NCI-H2081 (cell line): Measurements from ENCODE around the gene AJUBA.

Source experiments
- DNase-seq, 2 experiments: peaks; one replicate each; lab custom pipeline; 2025; lab: John Stamatoyannopoulos, UW

AJUBA gene

DNA sequence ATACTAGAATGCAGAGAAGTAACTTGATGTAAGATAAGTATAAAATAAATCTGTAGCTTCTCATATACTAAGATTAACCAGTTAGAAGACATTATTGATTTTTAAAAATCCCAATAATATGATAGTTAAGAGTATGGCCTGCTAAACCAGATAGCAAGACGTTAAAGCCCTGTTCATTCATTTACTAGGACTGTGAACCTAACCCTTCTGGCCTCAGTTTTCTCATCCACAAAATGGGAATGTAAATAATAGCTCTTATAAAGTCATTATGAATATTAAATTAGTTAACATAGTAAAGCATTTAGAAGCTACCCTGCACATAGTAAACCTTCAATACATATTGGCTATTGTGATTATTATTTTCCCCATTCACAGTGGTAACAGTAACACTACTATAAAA lies 47.2 kb downstream of the AJUBA start:
- DNase-seq, result no peak

DNA sequence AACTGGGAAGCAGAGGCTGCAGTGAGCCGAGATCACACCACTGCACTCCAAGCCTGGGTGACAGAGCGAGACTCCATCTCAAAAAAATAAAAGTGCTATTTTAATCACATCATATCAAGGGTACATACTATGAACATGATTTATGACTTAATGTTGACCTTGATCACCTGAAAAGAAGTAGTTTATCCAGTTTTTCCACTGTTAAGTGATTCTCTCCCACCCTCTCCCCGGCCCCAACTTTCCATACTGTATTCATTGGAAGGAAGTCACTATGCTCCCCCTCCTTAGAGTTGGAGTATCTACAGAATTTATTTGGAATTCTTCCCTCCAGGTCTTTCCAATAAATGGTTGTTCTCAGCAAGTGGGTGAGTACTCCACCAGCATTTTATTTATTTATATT lies 50.2 kb downstream of the AJUBA start:
- no peak for DNase-seq

DNA sequence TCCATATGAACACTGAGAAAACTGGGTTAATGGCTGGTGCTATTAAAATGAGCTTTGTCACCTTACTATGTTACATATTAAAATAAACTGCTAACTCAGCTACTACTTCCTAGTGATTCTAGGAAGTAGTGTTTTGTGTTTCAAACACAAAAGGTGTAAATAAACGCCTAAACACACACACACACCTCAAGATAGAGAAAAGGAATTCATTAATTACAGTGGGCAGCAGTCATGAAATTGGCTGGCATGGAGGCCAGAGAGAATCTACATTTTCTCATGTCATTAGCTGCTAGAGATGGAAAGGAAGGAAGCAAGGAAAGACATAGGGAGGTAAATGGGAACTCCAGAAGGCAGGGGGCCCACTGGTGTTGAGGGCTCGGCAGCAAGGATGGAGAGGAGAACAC lies 52.4 kb downstream of the AJUBA start:
- DNase-seq, result no peak

DNA sequence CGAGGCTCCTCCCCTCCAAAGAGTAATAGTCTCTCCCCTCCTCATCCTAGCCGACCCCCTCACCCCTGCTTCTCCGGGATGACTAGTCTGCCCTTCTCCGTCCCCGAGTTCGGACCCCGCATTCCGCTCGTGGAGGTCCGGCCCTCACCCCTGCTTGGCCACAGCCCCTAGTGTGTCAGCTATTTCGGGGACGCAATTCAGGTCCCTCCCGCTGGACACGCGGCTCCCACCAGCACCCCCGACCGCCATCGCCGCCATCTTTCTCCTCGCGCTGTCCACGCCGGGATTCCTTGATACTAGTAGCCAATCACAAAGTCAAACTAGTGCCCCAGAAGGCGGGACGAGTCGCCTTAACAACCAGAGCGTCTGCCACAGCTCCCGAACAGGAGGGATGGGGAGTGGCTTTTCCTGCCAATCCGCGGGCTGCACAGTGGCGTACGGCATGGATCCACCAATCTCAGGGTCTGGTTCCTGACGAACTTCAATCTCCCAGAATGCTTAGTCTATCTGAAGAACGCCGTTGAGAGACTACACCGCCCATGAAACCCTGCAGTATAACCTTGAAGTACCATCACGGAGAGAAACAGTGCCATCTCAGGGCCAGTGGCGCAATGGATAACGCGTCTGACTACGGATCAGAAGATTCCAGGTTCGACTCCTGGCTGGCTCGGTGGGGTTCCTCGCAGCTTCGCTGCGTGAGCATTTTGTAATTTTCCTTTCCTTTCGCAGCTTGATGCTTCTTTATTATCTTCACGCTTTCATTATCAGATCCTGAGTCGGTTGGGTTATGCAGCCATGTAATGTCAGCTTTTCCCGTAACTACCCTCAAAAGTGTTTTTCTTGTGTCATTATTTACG lies 53.0 kb downstream of the AJUBA start, which contains the start of gene PRMT5:
PRMT5 (minus strand) TSS at position 273 of the 857 bp plus-strand sequence; CDS start at position 258, 15 bp downstream.
- DNase-seq, result peak; percentile 98 to 99

DNA sequence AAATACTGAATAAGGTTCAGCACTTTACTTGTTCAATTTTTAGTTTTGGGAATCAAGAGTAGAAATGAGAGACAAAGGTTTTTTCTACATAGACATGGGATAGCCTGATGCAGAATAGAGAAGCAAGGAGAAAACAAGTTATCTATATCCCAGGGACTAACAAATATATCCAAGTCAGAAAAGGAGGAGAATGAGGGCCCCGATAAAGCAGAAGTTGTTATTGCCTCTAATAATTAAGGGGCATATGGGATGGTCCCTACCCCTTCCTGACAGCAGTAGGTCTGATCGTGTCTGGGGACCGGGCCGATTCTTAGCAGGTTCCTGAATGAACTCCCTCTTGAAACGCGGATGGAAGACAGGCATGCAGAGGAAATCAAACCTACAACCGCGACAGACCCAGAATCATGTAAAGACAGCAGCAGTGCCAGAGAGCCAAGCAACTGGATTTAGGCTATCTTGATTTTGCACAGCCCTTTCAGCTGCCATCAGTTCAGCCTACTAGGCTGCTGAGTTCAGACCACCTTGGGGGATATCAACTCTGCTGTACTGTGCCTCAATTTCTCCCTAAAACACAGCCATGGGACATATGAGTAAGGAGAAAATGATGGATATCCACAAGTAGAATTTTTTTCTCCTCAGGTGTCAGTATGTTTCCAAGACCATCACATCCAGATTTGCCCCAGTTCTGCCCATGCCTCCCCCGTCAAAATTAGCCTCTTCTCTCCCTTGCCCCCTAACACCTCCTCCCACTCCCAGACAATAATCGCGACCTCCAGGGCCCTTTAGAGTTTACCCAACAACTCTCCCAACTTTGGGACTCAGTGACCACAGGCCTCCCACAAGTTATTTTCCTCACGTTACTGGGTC lies 53.9 kb downstream of the AJUBA start:
- DNase-seq, result no peak

DNA sequence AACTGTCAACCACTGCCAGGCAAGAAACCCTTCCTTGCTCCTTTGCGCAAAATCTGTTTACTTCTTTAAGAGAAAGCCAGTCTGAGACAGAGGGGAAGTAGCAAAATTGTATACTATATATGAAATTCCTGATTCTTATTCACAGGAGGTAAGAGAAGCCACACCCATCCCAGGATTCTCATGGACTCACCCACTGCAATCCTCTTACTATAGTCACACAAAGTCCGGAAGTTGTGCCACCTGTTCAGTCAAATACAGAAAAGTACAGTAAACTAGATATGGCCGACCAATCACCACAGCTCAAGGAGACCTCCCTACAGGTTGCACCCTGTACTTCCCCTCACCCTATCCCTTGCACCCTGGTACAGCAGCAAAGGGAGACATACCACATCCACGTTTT lies 56.0 kb downstream of the AJUBA start:
- DNase-seq, result no peak

DNA sequence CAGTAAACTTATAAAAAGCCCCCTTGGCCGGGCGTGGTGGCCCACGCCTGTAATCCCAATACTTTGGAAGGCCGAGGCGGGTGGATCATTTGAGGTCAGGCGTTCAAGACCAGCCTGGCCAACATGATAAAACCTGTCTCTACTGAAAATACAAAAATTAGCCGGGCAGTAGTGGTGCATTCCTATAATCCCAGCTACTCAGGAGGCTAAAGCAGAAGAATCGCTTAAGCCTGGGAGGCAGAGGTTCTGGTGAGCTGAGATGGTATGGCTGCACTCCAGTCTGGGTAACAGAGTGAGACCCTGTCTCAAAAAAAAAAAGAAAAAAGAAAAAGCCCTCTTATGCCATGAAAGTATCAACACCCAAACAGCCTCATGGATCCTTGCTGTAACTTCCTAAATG lies 56.8 kb downstream of the AJUBA start:
- no peak for DNase-seq

DNA sequence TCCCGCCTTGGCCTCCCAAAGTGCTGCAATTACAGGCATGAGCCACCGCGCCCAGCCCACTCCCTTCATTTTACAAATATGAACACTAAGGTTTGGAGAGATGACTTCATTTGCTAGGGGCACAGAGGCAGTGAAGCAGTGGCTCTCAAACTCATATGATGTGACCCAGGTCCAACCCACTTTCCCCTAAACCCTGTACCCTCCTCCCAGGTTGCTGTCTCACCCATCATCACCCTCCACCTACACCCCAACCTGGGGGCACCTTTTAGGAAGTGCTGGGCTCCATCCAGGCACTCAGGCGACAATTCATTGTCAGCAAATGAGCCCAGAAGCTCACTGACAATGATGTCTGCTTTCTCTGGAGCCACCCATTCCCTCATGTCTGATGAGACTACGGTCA lies 58.6 kb downstream of the AJUBA start:
- no peak for DNase-seq

DNA sequence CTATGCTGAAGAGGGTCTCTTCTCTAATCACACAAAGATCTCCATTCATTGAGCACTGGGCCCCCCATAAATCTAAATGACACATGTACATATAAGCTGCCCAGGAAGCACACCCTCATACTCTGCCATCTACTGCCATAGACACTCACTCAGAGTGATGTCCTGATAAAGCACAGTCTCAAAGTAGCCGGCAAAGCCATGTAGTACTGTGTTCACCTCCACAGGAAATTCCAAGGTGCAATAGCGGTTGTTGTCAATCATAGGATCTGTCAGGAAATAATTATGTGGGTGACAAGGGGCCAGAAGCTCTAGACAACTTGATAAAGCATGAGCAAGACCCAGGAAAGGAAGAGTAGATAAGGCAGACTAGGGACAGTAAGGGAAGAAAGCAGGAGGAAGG lies 60.1 kb downstream of the AJUBA start:
- no peak for DNase-seq
